Epithelial cell of esophagus (primary cell): ENCODE results near the gene SMYD3.

Experiments used
- DNase-seq: peaks from one replicate; pipeline ENCODE4 v3.0.0; 2010; ENCODE audit warnings: low read depth
- H3K4me3 ChIP-seq: 2 replicates; pipeline ENCODE4 v1.5.1; 2011; ENCODE audit warnings: mild to moderate bottlenecking, low read length, control low read depth
- CTCF ChIP-seq: IDR thresholded peaks from 2 replicates; pipeline ENCODE4 v1.5.1; 2011; ENCODE audit warnings: low read depth, mild to moderate bottlenecking, low read length, control low read depth, inconsistent platforms; ENCODE audit not compliant: insufficient read depth; ENCODE audit errors: missing control alignments

SMYD3 gene

GRCh38 chr1:246159279-246160227 is 347.5 kb downstream of the SMYD3 start:
- DNase-seq, result peak; percentile 43
- TF ChIP-seq CTCF, result no peak
- no peak overlapping the region for H3K4me3 ChIP-seq

DNA sequence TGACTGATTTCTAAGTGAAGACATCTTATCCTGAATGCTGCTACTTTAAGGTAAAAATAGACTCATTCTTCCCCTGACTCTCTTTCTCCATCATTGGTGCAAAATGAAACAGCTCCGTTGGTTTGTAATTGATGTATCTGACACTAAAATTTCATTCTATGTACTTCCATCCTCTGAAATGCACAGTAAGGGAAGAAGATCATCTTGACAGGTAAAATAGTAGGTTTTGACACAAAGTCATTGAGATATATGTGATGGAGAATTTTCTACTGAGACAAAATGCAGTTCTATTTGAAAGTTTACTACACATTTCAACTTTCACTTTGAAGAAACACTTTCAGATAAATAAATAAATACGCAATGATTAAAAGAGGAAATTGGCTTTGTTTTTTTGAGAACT is 348.9 kb downstream of the SMYD3 start:
- H3K4me3 ChIP-seq, result no peak overlapping the region
- no peak for DNase-seq
- TF ChIP-seq CTCF, result no peak

DNA sequence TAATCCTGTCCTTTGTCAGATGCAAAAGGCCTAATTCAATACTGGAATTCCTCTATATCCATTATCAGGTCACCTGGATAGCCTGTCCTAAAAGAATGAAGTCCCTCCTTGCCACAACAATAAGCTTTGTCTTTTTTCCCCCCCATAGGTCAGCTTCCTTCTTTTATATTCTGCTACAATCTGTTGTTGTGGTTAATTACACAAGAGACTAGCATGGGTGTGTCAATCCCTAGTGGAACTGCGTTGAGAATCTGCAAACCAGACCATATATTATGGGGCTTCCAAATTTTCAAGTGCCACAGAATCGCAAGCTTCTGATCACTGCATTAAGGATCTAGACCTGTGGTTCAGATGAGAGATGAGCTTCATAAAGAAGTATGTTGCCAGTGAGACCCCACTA is 349.6 kb downstream of the SMYD3 start:
- DNase-seq, result no peak
- no peak overlapping the region for H3K4me3 ChIP-seq
- TF ChIP-seq CTCF, result no peak

- no peak for TF ChIP-seq CTCF
- no peak overlapping the region for H3K4me3 ChIP-seq
- DNase-seq, result no peak
Observed at GRCh38 chr1:246156847-246157246, 350.2 kb downstream of the SMYD3 start.

GRCh38 chr1:246155923-246156322 is 351.2 kb downstream of the SMYD3 start:
- TF ChIP-seq CTCF, result no peak
- H3K4me3 ChIP-seq, result no peak overlapping the region
- DNase-seq, result no peak

- no peak for TF ChIP-seq CTCF
- no peak for DNase-seq
- no peak overlapping the region for H3K4me3 ChIP-seq
Observed at GRCh38 chr1:246153796-246154212, 353.3 kb downstream of the SMYD3 start.
